ACC112 (cell line): ENCODE data around the gene MAPK13.

Experiments used
- H2AFZ ChIP-seq: fragments of 200-600 bp; sonication (generic); one replicate; pipeline ENCODE4 v1.6.0; 2017; ENCODE audit warnings: antibody characterized with exemption, low read length; ENCODE audit not compliant: unreplicated experiment
- H3K27ac ChIP-seq: fragments of 200-600 bp; sonication (generic); 2 replicates; pipeline ENCODE4 v1.5.1; 2014; ENCODE audit warnings: low read depth, mild to moderate bottlenecking, antibody characterized with exemption, low read length, moderate library complexity
- H3K27me3 ChIP-seq: fragments of 200-600 bp; sonication (generic); 2 replicates; pipeline ENCODE4 v1.6.1; 2014; ENCODE audit warnings: mild to moderate bottlenecking, antibody characterized with exemption, low read length, moderate library complexity, mixed read lengths; ENCODE audit not compliant: insufficient read depth
- H3K36me3 ChIP-seq: fragments of 200-600 bp; sonication (generic); 2 replicates; pipeline ENCODE4 v1.6.1; 2016; ENCODE audit warnings: mild to moderate bottlenecking, antibody characterized with exemption, low read length, moderate library complexity, mixed read lengths; ENCODE audit not compliant: insufficient read depth
- H3K4me1 ChIP-seq: fragments of 200-600 bp; sonication (generic); one replicate; pipeline ENCODE4 v1.6.1; 2016; ENCODE audit warnings: low read length, mixed read lengths; ENCODE audit not compliant: insufficient read depth, unreplicated experiment, control insufficient read depth
- H3K4me3 ChIP-seq: fragments of 200-600 bp; sonication (generic); 2 replicates; pipeline ENCODE4 v1.5.1; 2014; ENCODE audit warnings: mild to moderate bottlenecking, low read depth, low read length
- H3K79me2 ChIP-seq: fragments of 200-600 bp; sonication (generic); one replicate; pipeline ENCODE4 v1.6.0; 2016; ENCODE audit warnings: low read length; ENCODE audit not compliant: control insufficient read depth, unreplicated experiment, insufficient read depth

MAPK13 gene

GRCh38 chr6:36186199-36186598 is 55.9 kb downstream of the MAPK13 start:
- Histone ChIP-seq H3K79me2 (no peaks in the 10 kb centered on the region), H3K27me3 (no peaks in the 10 kb centered on the region), H3K36me3 (no peaks in the 10 kb centered on the region), H2AFZ (no peak overlapping the region), H3K4me3 (no peak overlapping the region), H3K4me1 (no peaks in the 10 kb centered on the region), H3K27ac (no peak overlapping the region)

- no peak overlapping the region for H3K4me3 ChIP-seq
Measured at GRCh38 chr6:36187446-36187845, 57.1 kb downstream of the MAPK13 start.

More at GRCh38 chr6:36187446-36187845, 57.1 kb downstream of the MAPK13 start:
- Histone ChIP-seq H3K27ac (no peak overlapping the region), H2AFZ (no peak overlapping the region), H3K4me1 (no peaks in the 10 kb centered on the region), H3K27me3 (no peaks in the 10 kb centered on the region), H3K79me2 (no peaks in the 10 kb centered on the region), H3K36me3 (no peaks in the 10 kb centered on the region)
